GM18526 (cell line): Measurements from ENCODE around the gene BASP1.

ENCODE experiments used
- POLR2A ChIP-seq: IDR thresholded peaks from 3 replicates; pipeline ENCODE4 v1.6.1; 2011; ENCODE audit not compliant: insufficient read length; ENCODE audit errors: extremely low read depth

BASP1 gene, protein sequence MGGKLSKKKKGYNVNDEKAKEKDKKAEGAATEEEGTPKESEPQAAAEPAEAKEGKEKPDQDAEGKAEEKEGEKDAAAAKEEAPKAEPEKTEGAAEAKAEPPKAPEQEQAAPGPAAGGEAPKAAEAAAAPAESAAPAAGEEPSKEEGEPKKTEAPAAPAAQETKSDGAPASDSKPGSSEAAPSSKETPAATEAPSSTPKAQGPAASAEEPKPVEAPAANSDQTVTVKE

DNA sequence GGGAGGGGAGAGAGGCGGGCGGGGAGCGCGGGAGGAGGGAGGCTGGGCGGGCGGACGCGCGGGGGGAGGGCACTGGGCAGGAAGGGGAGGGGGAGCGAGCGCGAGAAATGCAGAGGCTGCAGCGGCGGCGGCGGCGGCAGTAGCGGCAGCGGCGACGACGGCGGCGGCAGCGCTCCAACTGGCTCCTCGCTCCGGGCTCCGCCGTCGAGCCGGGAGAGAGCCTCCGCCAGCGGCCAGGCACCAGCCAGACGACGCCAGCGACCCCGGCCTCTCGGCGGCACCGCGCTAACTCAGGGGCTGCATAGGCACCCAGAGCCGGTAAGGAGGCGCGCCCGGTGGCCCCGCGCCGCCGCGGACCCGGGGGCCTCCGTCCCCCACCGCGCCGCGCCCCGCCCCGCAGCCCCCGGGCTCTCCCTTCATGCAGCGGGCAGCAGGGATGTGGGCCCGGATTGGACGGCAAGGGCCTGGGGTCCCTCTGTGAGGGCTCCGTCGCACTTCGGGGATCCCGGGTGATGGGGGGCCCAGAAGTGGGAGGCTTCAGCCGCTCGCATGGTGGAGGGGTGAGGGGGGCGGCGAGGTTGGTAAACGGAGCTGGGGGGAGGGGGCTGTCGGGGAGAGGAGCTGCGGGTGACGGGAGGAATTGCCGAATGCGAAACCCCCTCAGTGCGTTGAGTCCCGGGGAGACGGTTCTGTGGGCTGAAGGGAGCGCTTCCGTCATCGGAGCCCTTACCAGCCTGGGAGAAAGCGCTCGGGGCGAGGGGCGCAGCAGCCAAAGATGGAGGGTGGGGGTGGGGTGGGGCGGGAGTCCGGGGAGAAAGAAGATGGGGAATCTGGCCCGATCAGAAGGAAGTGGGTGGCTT lies at the start of gene BASP1:
Gene BASP1, plus strand, starts transcription at position 139 of the 860 bp plus-strand sequence. CDS start 57,586 bp downstream, outside the sequence.
- TF ChIP-seq POLR2A = peak; percentile 57

DNA sequence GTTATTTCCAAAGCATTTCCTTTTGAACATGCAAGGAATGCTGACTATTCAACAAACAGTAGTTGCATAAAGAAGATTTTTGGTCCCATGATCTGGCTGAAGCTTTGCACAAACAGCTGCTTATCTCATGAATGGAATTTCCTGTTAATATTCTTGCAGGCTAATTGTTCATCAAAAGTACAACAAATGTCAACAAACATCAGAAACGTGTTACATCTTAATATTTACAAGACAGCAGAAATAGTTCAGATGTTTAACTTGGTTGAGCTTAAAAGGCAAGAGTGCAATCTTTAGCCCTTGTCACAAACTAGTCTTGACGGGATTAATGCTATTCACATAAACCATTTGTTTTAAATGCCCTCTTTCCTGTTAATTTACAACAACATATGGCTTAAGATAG lies 47.9 kb upstream of the BASP1 start:
- no peak for TF ChIP-seq POLR2A

DNA sequence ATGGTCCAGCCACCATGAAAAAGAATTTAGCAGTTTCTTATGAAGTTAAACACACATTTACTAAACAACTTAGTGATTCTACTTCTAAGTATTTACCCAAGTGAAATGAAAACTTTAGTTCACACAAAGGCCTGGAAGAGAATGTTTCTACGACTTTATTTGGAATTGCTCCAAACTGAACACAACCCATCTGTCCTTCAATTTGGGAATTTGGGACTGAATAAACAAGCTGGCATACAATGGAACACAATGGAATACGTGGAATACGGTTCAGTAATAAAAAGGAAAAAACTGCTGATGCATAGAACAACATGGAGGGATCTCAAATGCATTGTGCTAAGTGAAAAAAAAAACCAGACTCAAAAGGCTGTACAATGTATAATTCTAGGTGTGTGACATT lies 44.6 kb upstream of the BASP1 start:
- no peak for TF ChIP-seq POLR2A

DNA sequence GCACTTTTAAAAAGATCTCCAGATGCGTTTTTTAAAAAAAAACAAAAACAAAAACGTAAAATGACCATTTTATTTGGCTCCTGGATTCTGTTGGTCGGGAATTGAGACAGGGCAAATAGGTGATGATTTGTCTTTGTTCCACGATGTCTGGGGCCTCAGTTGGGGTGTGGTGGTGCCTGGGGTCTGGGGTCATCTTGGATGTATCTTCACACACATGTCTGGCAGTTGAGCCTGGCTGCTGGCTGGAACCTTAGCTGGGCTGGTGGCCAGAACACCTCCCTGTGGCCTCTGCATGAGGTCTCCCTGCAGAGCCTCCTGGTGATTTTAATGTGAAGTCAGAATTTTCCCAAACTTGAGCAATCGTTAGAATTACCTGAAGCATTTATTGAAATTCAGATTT lies 42.5 kb upstream of the BASP1 start:
- no peak for TF ChIP-seq POLR2A

DNA sequence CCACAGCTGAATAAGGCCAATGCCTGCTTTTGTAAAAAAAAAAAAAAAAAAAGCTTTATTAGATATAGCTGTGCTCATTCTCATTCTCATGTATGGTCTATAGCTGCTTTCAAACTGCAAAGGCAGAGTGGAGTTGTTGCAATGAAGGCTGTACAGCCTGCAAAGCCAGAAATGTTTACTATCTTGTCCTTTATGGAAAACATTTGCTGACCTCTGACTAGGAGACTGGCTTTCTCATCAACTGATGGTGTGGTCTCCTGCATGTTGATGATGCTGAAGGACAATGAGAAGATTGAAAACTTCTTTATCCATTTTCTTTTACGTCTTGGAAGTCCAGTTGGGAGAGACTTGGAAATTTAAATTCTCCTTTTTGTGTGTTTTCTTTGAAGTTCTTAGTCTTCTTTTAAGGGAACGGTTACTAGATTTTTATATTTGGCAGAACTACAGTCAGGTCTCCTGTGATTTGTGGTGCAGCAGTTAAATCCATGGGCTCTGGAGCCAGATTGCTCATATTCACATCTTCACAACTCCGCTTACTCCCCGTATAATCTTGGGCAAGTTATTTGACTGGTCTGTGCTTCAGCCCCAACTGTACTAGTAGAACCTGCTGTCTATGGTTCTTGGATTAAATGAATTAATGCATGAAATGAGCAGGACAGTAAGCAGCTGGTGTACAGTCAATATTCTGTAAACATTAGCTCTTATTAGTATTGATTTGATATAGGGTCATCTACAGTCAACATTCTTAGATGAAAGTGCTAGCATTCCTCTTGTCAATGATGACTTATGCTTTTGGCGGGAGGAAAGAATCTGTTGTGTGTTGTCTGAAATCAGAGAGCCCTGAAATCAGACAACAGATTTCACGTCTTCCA lies 39.7 kb upstream of the BASP1 start:
- TF ChIP-seq POLR2A = no peak

DNA sequence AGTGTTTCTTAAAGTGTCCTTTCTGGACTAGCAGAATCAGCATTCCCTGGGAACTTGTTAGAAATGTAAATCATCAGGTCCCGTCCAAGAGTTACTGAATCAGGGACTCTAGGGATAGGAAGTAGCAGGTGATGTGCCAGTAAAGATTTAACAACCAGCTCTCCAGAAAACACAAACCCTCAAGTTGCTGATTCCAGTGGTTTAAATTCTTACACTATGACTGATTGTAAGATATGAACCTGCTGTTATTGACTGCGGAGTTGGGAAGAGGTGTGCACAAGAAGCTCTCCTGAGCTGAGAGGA lies 39.1 kb upstream of the BASP1 start:
- no peak for TF ChIP-seq POLR2A

DNA sequence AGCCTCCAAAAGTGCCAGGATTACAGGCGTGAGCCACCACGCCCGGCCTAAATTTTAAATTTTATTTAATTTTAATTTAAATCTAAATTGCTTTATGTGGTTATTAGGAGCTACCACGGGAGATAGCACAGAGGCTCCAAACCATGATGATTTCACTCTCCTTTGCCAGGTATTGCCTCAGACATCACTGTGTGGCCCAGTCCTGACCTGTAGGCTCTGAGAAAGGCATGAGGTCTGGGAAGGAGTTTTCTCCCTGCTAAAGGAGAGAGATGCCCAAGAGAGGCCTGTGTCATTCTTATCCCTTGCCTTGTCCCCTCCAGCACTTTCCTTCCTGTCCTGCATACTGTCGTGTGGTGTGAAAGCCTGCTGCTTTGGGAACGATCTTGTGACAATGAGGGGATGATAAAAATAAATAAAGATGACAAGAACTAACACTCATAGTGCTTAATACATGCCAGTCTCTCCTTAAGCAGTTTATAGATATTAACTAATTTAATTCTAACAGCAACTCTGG lies 37.0 kb upstream of the BASP1 start:
- no peak for TF ChIP-seq POLR2A

DNA sequence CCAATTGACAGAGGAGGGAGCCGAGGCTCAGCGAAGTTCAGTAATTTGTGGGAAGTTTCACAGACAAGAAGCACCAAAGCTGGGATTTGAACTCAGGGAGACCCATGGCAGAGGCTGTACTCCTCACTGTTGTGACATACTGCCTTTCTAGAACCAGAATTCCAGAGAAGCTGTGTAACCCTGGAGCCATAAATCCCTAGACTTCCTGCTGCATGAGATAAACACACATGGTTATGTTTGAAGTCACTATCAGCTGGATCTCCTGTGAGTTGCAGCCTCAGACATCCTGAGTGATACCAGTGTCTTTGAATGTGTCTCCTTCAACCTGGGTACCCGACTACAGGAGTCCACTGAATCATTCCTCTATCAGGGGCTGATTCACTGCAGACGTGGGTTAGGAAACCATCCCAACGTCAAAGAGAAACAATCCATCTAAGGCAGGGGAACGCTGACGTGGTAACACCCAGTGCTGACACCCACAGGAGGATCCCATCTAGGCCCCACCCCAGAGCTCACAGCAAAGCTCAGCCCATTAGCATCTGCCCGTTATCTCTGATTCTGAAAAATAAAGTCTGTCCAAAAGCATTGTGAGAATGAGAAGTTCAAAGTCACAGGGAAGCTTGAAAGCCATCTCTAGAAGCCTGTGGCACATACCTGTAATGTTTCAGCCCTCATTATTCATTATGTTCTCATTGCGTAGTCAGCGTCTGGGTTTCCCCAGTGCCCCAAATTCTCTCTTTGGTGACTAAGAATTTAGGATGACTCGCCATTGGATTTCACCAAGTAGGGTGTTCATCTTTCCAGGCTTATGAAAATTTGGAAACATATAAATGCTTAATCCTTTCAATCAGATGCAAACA lies 36.3 kb upstream of the BASP1 start:
- TF ChIP-seq POLR2A = no peak

DNA sequence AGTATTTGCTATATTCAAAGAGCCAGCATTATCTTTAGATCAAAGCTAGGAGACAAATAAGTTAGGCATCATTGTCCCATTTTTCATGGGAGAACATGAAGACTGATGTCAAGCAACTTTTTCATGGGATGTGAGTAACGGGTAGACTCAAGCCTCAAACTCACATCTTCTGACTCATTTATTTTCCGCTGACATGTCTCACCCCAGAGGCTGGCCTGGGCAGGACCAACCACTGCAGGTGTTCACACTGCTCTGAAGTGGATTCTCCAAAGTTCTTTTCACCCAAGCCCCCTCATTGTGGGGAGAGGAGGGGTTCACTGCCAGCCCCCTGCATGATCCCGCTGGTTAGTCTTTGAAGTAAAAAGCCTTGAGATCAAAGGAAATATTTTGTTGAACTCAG lies 34.9 kb upstream of the BASP1 start:
- TF ChIP-seq POLR2A = no peak

DNA sequence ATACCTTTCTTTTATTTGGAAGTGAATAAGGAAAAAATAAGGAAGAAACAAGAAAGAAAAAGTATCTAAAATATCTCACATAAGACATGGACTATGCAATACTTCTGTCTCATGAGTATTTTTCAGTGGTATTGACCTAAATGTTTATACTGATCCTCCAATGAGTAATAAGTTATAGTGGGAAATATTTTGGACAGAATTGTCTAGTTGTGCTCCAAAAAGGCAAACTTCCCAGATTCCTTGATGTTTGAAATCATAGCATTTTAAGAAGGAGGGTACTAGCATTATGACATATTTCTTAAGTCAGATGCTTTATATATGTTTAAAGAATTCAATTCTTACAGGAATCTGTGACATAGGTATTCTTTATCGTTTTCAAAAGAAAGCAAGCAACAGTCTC lies 34.5 kb upstream of the BASP1 start:
- TF ChIP-seq POLR2A = no peak

DNA sequence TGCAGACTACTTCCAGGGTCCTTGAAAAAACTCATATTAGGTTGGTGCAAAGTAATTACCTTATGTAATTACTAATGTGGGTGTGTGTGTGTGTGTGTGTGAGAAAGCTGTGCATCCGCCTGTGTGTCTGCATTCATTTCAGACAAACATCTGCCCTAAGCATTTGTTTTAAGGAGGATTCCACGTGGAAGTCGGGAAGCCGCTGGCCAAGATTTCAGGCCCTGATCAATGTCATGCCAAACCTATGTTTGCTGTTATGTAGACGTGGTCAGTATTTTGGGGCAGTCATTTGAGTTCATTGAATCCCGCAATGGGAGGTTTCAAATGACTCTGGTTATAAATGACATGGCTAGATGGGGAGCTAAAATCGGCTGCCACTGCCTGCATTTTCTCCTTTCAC lies 33.6 kb upstream of the BASP1 start:
- no peak for TF ChIP-seq POLR2A

DNA sequence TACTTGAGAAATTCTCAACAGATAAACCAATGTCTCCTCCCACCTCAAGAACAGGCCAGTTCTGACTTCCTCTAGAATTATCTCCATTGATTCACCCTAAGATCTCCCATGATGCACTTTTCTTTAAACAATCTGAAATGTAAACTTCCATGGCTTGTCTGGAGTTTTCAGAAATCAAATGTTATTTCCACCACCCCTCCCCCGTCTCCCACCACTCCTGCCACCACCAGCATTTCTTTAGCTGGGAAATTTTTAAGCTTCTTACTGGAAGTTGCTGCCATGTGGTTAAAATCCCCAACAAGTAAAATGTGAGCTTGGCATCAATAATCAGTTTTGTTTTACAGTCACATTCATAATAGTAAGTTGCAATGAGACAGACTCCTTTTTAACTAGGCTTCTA lies 32.8 kb upstream of the BASP1 start:
- TF ChIP-seq POLR2A = no peak

DNA sequence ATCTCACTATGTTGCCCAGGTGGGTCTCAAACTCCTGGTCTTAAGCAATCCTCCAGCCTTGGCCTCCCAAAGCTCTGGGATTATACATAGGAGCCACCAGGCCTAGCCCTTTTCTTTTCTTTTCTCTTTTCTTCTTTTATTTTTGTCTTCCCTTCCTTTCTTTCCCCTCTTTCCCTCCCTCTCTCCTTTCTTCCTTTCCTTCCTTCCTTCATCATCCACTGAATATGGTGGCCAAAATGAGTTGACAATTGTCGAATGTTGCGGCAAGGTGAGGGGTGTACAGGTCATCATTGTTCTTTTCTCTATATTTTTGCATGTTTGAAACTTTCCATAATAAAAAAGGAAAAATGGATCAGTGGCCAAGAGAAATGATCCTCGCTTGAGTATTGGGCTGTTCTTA lies 32.1 kb upstream of the BASP1 start:
- no peak for TF ChIP-seq POLR2A

DNA sequence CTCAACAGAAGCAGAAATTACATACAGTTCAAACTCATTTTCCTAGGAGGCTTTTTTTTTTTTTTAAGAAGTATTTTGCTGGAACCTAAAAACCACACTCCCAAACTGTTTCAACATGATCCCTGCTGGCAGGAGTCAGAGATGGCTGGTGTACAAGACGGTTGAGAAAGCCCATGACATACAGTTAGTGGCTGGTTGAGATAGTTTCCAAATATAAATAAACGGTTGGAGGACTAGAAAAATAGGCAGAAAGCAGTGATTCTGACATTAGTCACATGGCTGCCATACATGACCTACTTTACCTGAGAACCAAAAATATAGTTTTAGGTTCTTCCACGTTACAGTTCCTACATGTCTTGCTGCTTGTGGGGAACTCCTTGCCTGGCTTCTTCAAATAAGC lies 31.7 kb upstream of the BASP1 start:
- no peak for TF ChIP-seq POLR2A

DNA sequence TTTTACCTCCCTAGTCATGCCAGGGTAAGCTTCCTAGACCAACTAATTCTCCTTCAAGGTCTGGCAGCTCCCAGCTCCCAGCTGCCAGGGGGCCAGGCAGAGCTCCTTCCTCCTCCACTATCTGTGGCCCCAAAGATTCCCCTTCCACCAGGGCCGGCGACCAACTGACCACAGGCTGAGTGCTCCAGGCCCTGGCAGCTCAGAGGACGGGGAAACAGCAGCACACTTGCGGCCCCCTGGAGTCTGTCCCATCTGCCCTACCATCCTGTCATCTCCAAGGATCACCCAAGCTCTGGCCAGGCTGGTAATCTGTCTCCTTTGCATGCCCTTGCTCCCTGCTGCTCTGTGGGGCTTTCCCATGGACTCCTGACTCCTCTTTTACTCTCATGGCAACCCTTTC lies 31.2 kb upstream of the BASP1 start:
- TF ChIP-seq POLR2A = no peak

DNA sequence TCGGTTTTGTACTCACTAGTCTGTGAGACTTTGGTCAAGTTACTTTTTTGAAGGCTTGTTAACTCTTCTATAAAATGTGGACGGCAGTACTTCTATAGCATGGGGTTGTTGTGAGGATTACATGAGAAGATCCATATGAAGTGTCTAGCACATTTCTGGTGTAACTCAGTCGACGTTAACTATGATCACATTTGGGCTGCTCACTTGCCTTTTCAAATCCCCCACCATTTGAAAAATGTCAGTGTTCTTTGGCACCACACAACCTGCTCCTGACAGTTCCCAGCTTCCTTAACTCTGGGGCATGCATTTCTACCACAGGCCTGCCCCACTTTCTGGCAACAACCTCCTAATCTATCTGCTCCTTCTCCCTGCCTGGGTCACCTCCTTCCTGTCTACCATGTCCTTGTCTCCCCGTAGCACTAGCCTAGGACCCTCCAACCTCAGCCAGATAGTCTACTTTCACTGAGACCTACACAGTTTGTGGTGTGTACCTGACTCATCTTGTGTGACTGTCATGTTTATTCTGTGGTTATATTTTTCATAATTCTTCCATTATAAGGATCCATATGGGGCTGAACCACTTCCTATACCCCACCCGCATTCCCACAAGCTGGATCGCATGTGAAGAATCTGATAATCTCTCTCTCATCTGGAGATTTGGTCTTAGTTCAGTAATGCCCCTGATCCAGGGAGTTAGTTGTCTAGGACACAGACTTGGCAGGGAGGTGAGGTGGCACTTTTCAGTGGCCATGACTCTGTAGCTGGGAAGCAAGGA lies 30.2 kb upstream of the BASP1 start:
- no peak for TF ChIP-seq POLR2A
